Hepatocyte (in vitro differentiated cells): ENCODE data around the gene ADAP1. TPM values are rescaled to one million over a fixed set of nuclear protein-coding genes. Genes with fewer than 3 reads are reported as not detected.

ENCODE experiments used
- DNase-seq: peaks from one replicate; pipeline ENCODE4 v3.0.0-alpha.2; 2016; ENCODE audit warnings: low spot score
- H2AFZ ChIP-seq: fragments of 200-600 bp; sonication (generic); 2 replicates; pipeline ENCODE4 v1.6.0; 2016; ENCODE audit warnings: antibody characterized with exemption, mild to moderate bottlenecking
- H3K27ac ChIP-seq: fragments of 200-600 bp; sonication (generic); 2 replicates; pipeline ENCODE4 v1.5.1; 2016; ENCODE audit warnings: mild to moderate bottlenecking
- H3K27me3 ChIP-seq: fragments of 200-600 bp; sonication (generic); 2 replicates; pipeline ENCODE4 v1.6.1; 2016
- H3K36me3 ChIP-seq: fragments of 200-600 bp; sonication (generic); replicated peaks from 2 replicates; pipeline ENCODE4 v1.5.1; 2016; ENCODE audit warnings: low read depth; ENCODE audit not compliant: insufficient read depth
- H3K4me1 ChIP-seq: fragments of 200-600 bp; sonication (generic); 2 replicates; pipeline ENCODE4 v1.5.1; 2016; ENCODE audit warnings: mild to moderate bottlenecking, moderate library complexity; ENCODE audit not compliant: insufficient read depth
- H3K4me2 ChIP-seq: fragments of 200-600 bp; sonication (generic); 2 replicates; pipeline ENCODE4 v1.6.0; 2016
- H3K4me3 ChIP-seq: fragments of 200-600 bp; sonication (generic); 2 replicates; pipeline ENCODE4 v1.5.1; 2016; ENCODE audit warnings: mild to moderate bottlenecking
- H3K79me2 ChIP-seq: fragments of 200-600 bp; sonication (generic); 2 replicates; pipeline ENCODE4 v1.6.0; 2017; ENCODE audit warnings: mild to moderate bottlenecking
- H3K9me2 ChIP-seq: fragments of 200-600 bp; sonication (generic); replicated peaks from 2 replicates; pipeline ENCODE4 v1.6.0; 2017; ENCODE audit warnings: mild to moderate bottlenecking; ENCODE audit not compliant: insufficient read depth
- H3K9me3 ChIP-seq: fragments of 200-600 bp; sonication (generic); 2 replicates; pipeline ENCODE4 v1.5.1; 2016; ENCODE audit warnings: low read depth, mild to moderate bottlenecking
- H4K20me1 ChIP-seq: fragments of 200-600 bp; sonication (generic); 2 replicates; pipeline ENCODE4 v1.6.0; 2016; ENCODE audit warnings: mild to moderate bottlenecking; ENCODE audit not compliant: insufficient read depth, poor library complexity, severe bottlenecking
- EZH2 ChIP-seq: fragments of 200-600 bp; sonication (generic); IDR thresholded peaks from 2 replicates; pipeline ENCODE4 v1.6.1; 2016; ENCODE audit warnings: antibody characterized with exemption, mild to moderate bottlenecking, borderline replicate concordance
- EZH2phosphoT487 ChIP-seq: fragments of 200-600 bp; sonication (generic); IDR thresholded peaks from one replicate; pipeline ENCODE4 v1.6.1; 2018; ENCODE audit warnings: antibody characterized with exemption, mild to moderate bottlenecking, low read depth, moderate library complexity; ENCODE audit not compliant: unreplicated experiment, severe bottlenecking
- WGBS: methylation state at CpG from one replicate; pipeline ENCODE4 v1.1.6; 2016; ENCODE audit warnings: low lambda C conversion rate; ENCODE audit errors: missing lambda C conversion rate; 5-methylcytosine and 5-hydroxymethylcytosine counted together
- polyA plus RNA-seq: library from polyadenylated mRNA; unstranded; fragments of >200 nt; fragmentation: Nextera tagmentation; extraction: Ambion mirVana; gene quantifications from 2 replicates; pipeline ENCODE4 v1.2.1, GENCODE V29; 2016
- total RNA-seq: library from RNA; depleted of rRNA; stranded (reverse); fragments of >200 nt; gene quantifications from 2 replicates; pipeline ENCODE4 v1.2.3, GENCODE V29; 2014
- TF ChIP-seq, protein P1 (sequence below): fragments of 200-600 bp; sonication (generic); IDR thresholded peaks from 2 replicates; pipeline ENCODE4 v1.5.1; 2016; ENCODE audit warnings: antibody characterized with exemption, mild to moderate bottlenecking; ENCODE audit not compliant: poor library complexity

Gene ADAP1
- total and polyA plus RNA-seq, 2 experiments from 2014 or later = 25.6 to 35.7 TPM

DNA sequence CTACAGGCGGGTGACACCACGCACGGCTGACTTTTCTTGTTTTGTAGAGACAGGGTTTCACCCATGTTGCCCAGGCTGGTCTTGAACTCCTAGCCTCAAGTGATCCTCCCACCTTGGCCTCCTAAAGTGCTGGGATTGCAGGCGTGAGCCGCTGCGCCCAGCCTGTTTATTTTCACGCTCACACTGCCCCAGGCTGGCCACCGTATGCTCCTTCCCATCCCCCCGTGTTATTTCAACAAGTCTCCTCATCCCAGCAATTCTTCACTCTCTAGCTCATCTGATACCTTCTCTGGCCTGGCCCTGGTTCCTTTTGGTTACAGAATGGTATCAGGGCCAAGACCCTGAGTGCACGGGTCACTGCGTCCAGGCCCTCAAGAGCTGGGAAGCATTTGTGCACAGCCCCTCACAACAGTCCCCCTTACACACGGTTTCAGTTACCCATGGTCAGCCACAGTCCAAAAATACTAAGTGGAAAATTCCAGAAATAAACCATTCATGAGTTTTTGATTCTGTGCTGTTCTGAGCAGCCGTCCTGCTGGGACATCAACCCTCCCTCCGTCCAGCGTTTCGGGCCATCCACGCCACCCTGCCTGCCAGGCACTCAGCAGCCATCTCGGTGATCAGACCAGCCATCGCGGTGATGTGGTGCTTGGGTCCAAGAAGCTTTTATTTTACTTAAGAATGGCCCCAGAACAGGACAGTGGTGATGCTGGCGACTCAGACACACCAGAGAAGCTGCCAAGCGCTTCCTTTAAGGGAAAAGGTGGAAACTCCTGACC, 12.0 kb upstream of the ADAP1 start:
- no peaks in the 10 kb centered on the region for H3K9me2 ChIP-seq
- H3K4me1 ChIP-seq = peaks cover 13% of the 10 kb centered on the region
- no peaks in the 10 kb centered on the region for H3K9me3 ChIP-seq
- 91% methylated on average over 22 of the region's 22 CpGs for WGBS
- no peaks in the 10 kb centered on the region for H3K36me3 ChIP-seq
- no peaks in the 10 kb centered on the region for H3K27me3 ChIP-seq
- no peak overlapping the region for H3K4me2 ChIP-seq
- no peak for DNase-seq
- H4K20me1 ChIP-seq = peaks cover 13% of the 10 kb centered on the region
- no peak overlapping the region for H3K27ac ChIP-seq
- peaks cover 29% of the 10 kb centered on the region for H3K79me2 ChIP-seq
- TF ChIP-seq EZH2 (no peak), EZH2phosphoT487 (no peak)
- TF ChIP-seq, protein P1, sequence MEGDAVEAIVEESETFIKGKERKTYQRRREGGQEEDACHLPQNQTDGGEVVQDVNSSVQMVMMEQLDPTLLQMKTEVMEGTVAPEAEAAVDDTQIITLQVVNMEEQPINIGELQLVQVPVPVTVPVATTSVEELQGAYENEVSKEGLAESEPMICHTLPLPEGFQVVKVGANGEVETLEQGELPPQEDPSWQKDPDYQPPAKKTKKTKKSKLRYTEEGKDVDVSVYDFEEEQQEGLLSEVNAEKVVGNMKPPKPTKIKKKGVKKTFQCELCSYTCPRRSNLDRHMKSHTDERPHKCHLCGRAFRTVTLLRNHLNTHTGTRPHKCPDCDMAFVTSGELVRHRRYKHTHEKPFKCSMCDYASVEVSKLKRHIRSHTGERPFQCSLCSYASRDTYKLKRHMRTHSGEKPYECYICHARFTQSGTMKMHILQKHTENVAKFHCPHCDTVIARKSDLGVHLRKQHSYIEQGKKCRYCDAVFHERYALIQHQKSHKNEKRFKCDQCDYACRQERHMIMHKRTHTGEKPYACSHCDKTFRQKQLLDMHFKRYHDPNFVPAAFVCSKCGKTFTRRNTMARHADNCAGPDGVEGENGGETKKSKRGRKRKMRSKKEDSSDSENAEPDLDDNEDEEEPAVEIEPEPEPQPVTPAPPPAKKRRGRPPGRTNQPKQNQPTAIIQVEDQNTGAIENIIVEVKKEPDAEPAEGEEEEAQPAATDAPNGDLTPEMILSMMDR = no peak
- no peak overlapping the region for H2AFZ ChIP-seq
- no peak overlapping the region for H3K4me3 ChIP-seq

DNA sequence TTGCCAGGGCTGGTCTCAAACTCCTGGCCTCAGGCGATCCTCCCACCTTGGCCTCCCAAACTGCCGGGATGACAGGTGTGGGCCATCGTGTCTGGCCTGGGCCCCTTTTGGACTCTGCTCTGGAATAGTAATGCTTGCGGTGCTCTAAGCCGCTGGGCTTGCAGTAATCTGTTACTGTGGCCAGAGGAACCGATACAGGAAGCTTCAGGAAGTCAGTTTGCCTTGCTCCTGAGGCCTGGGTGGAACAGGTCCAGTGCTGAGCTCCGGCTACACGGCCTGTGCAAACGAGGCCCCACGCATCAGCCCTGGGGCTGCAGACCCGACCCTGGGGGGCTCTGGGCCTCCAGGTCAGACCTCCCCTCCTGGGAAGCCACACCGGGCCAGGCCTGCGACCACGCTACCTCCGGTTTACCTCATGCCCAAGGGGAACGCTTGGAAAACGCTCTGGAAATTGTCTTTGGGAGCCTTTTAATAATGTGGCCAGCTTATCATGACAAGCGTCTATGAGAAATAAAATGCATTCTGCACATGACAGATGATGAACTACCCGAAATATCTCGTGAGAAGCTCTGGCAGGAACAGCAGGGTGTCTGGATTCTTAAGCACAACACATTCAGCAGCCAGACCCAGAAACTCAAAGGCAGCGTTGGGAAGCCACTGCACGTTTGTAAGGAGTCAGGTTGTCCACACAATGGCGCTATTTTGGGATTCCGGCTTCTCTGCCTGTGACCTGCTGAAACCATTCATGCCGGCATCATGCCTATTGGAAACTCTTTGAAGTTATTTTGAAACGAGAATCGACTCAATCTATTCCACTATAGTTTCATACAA, 10.1 kb upstream of the ADAP1 start:
- WGBS = 65% methylated on average over 27 of the region's 27 CpGs
- Histone ChIP-seq H3K4me1 (peaks cover 14% of the 10 kb centered on the region), H3K4me3 (no peak overlapping the region), H3K79me2 (peaks cover 11% of the 10 kb centered on the region), H3K4me2 (no peak overlapping the region), H2AFZ (no peak overlapping the region), H4K20me1 (peaks cover 11% of the 10 kb centered on the region), H3K27me3 (no peaks in the 10 kb centered on the region), H3K9me2 (no peaks in the 10 kb centered on the region), H3K9me3 (no peaks in the 10 kb centered on the region), H3K36me3 (no peaks in the 10 kb centered on the region), H3K27ac (peak overlapping the region; percentile 20)
- DNase-seq = no peak
- TF ChIP-seq, protein P1 = peak; percentile 32
- no peak for TF ChIP-seq EZH2

DNA sequence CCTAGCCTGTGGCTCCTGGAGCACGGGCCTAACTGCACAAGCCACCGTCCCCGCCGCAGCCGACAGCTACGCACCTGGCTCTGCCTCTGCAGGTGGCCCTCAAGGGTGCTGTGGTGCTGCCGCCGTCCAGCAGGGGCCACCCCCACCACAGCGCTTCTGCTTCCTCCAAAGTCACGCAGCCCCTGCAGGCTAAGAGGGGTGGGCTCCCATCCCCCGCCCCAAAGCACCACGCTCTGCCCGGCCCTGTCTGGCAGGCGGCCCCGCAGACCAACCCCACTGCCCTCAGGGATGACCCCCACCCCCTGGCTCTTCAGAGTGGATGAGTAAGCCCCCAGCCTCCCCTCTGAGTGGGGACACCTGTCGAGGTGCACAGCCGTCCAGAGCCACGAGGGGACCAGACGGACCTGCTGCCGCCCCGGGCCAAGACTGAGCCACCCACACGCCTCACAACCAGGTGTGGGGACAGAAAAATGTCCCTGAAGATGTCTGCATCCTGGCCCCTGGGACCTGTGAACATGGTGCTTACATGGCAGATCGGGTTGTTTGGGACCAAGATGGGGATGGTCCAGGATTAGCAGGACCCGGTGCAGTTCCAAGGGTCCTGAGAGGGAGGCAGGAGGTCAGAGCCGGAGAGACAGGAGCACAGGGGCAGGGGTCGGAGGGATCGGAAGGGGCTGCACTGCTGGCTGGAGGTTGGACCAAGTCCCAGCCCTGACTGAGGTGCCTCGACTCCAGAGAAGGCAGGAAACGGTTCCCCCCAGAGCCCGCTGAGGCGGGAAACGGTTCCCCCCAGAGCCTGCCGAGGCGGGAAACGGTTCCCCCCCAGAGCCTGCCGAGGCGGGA, 9.0 kb upstream of the ADAP1 start:
- Histone ChIP-seq H3K9me2 (no peaks in the 10 kb centered on the region), H3K4me1 (peaks cover 14% of the 10 kb centered on the region), H3K27me3 (no peaks in the 10 kb centered on the region), H2AFZ (no peak overlapping the region), H3K4me3 (no peak overlapping the region), H3K36me3 (no peaks in the 10 kb centered on the region), H4K20me1 (peaks cover under 1% of the 10 kb centered on the region), H3K9me3 (no peaks in the 10 kb centered on the region), H3K27ac (no peak overlapping the region), H3K4me2 (no peak overlapping the region), H3K79me2 (no peaks in the 10 kb centered on the region)
- DNase-seq = no peak
- 72% methylated on average over 23 of the region's 37 CpGs for WGBS
- TF ChIP-seq EZH2 (no peak), EZH2phosphoT487 (no peak)
- TF ChIP-seq, protein P1 = no peak
